ENCODE results near the gene IRF5.

GRCh38 chr7:128940494-128941322, 3.0 kb downstream of the IRF5 start:
- no peak for TF ChIP-seq POLR2A (IDR thresholded peaks at IDR 0.05)
- TF ChIP-seq CTCF (IDR thresholded peaks at IDR 0.05): no peak
- TF ChIP-seq POLR2AphosphoS5 (IDR thresholded peaks at IDR 0.05): no peak
